ENCODE results near the gene CBFA2T2.
"Not testable (repeated sequence)": the region's sequence is repeated elsewhere in the genome, so short reads cannot be mapped to it uniquely, and the experiment has no call there.

The CBFA2T2 gene

DNA sequence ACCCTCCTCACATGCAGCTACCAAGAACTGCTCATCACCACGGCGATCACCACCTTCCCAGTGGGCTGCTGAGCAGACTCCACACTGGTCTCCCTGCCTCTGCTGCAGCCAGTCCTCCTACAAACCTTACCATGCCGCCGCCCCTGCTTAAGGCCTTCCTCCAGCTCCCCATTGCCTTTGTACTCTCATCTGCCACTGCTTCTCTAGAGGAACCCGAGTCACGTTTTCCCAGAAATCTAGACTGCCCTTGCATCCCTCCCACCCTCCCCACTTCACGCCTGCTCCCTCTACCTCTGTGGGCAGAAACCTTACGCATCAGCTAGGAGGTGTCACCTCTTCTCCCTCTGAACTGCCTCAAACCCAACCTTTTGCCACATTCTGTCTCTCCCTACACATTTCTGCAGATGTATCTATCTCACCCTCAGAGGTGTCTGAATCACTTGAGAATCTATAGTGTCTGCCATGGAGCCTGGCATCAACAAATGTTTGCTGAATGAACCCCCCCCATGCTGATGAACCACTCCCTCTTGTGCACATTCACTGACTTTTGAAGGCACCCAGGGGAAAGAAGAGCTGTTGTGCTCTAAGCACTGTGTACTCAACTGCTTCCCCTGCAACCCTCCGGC is 191.9 kb downstream of the CBFA2T2 start:
- no peak for DNase-seq

DNA sequence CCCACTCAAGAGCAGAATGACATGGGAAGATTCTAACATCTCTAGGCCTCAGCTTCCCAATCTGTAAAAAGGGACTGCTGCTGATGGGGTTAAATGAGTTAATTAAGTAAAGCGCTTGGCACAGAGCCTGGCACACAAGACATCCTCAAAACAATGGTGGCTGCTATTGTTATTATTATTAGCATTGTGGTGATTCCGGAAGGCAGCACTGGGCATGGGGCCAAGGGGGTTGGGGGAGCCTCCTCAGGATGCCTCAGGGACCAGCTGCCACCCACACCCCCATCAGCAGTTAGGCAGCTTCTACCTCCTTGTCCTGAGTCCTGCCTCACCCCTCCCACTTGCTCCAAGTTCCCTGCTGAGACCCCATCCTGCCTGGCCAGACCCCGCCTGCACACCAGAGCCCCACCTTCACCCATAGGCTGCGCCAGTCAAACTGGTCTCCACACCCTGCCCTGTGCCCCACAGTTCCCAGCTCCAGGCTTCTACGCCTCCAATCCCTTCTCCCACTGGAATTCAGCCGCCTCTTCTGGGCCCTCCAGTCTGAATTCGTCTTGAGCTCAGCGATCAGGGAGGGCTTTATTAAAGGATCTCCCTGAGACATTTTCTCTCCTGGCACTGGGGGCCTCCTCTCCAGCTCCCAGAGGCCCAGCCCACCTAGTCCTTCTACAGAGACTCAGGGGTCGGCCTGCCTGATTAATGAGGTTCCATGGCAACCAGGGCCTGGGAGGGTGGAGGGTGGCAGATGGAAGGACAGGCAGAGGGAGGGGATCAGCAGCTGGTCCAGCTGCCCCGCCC is 194.8 kb downstream of the CBFA2T2 start:
- DNase-seq: no peak

DNA sequence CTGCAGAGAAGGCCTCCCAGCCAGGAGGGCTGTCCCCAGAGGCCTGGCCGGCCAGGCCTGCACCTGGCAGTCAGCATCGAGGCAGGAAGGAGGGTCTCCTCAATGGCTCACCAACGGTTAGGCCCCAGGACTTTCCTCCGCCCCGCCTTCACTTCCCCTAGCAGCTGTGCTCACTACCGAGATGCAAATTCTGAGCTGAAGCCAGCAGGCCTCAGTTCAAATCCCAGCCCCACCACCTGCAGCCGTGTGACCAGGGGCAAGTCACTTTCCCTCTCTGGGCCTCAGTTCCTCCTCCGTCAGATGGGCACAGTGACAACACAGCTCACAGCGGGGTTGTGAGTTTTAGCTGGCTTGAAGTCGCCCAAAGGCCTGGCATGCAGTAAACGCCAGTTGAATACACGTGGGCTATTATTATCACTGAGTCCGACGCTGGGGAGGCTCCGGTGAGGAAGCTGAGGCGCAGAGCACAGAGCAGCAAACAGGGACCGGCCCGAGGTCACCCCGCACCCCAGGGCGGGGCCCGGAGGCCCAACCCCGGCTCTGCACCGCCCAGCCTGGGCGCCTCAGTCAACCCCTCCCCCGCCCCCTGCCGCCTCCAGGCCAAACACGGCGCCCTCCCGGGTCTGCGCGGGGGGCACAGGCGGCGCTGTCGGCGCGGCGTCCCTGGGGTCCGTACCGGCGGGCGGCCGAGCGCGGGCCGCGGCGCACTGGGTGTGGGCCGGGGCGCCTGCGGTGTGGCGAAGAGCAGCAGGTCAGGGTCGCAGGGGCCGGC is 195.6 kb downstream of the CBFA2T2 start:
- DNase-seq: no peak

DNA sequence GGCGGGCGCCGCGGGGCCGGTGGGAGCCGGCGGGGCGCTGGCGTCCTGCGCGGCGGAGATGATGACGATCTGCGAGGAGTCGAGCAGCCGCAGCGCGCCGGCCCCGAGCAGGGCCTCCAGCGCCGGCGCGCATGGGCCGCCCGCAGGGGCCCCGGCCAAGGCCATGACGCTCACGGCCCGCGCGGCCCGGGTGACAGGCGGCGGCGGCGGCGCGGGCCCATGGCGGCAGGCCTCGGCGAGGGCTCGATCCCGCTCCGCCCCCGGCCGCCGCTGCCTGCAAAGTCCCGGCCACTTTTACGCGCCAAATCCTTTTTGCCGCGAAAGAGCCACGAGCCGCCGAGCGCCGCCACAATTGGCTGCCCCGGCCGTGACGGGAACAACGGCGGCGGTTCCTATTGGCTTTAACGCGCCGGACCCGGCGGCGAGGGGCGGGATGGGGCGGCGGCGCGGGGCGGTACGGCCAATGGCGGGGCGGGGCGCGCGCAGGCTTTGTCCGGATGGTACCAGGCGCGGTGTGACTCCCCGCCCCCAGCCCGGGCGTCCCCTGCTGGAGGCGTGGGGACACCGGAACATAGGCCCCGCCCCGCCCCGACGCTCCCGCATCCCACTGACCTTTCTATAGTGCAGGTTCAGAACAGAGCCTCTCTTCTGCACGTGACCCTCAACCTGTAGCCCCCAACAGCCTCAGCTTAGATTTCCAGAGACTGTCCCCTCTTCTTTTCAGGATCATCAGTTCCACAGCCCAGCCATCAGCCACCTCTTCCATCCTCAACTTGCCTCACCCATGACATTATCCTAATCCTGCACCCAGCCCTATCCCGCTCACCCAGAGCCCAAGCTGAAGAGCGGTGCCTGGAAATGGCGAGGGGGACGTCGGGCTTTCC is 196.4 kb downstream of the CBFA2T2 start, which contains the start of gene E2F1:
E2F1 (minus strand) TSS at position 286 of the 884 bp plus-strand sequence; CDS start at position 165, 121 bp downstream.
- DNase-seq: peak; percentile 95

DNA sequence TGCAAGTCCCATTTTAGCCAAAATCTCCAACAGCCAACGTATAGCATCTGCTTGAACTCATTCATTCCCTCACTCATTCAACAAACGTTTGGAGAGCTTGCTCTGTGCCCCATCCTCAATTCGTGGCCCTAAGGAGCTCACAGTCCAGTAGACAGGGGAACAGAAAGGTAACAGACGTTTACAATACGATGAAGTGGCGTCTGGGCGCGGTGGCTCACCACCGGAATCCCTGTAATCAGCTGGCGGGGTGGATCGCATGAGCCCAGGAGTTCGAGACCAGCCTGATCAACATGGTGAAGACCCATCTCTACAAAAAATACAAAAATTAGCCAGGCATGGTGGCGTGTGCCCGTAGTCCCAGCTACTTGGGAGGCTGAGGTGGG is 197.1 kb downstream of the CBFA2T2 start:
- no peak for DNase-seq

DNA sequence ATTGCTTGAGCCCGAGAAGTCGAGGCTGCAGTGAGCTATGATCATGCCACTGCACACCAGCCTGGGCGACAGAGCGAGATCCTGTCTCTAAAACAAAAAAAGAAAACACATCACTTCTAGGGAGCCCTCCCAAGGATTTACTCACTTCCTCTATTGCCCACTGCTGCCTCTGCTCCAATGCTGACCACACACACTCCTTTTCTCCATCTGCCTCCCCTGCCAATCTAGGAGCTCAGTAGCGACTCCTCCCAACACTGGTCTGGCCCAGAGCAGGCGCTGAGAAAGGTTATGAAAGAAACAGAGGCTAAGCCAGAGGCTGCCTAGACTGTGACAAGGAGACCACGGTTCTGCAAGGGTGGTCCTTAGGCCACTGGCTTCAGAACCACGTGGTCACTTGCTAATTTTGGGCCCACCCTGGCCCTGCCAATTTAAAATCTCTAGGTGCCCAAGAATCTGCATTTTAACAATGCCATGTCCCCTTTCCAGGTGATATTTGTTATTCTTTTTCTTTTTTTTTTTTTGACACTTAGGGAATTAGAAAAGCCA is 197.5 kb downstream of the CBFA2T2 start:
- DNase-seq: no peak

DNA sequence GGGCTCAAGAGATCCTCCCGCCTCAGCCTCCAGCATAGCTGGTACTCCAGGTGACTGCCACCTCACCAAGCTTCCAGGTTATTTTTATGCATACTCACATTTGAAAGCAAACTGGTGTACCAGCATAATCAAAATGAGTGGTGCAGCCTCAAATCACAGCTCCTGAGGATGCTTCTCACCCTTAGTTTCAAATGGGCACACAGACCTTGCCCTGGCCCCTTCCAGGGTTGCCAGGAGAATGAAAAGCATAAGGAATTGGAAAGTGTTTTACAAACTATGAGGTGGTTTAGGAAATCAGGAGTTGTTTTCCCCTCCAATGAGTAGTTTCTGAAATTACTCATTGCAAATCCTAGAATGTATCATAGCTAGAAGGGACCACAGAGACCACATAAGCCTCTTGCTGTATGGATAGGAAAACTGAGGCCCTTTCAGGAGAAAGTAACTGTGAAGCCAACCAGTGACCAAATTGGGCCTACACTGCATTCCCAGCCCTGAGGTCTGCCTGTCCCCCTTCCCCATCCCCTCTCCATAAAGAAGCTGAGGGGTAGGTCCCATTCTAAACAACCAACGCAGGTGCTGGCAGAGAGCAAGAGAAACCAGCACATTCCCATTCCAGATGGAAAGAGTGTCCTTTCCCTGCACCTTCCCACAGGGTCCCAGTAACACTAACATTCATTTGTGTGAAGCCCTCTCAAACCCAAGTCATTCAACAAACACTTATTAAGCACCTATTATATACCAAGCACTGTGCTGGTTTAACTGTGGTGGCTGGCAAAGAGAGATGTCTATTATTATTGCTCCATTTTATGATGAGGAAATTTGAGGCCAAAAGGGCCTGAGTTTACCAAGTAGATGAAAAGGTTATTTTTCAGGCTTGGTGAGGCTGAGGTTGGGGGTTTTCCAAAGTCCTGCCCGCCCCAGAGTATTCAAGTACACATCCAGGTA is 198.4 kb downstream of the CBFA2T2 start:
- no peak for DNase-seq

DNA sequence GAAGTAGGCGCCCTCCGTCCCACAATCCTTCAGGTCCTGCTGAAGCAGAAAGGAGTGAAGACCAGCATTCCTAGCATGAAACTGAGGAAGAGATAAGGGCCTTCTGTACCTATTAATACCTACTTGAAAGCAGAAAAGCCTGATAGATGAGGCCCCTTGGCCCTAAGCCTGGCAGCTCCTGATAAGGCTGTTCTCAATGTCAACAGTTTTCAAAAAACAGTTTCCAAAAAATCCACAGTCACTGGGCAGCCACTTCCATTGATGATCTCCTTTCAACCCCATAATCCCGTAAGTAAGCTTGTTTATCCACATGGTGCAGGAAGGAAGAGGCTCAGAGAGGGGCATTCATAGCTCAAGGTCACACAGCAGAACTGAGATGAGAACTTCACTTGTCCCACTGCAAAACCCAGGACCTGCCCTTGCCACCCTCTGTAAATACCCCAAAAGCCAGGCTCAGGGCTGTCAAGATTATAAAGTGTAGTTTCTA is 199.1 kb downstream of the CBFA2T2 start:
- no peak for DNase-seq

DNA sequence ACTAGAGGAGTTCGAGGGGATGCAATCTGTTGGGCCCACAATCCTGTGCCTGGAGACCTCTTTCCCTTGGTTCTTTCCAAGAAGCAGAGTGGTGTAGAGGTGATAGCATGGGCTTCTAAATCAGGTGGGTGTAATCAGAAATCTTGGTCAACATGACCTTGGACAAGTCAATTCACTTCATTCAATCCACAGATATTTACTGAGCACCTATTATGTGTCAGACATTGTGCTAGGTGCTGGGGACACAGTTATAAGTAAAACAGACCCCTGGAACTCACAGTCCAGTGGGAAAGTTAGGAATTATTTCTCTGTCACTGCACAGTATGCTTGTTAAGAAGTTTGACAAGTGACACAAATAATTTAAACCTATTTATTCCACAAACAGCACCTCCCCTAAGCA is 199.6 kb downstream of the CBFA2T2 start:
- DNase-seq: no peak

DNA sequence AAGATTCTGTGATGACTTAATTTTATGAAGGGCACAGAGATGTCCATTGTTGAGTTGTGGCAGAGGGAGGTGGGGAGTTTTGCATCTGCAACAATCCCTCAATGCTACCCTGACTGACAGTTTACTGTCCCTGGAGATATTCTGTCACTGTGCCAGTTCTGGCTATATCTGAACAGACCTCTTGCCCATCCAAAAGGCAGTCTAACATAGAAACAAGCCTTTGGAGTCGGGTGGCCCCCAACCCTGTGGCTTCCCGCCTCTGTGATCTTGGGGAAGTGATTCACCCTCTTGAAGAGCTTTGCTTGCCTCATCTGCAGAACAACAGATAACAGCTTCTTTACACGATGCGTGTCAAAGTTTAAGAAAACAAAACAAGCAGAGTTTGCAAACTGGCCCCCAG is 200.1 kb downstream of the CBFA2T2 start:
- DNase-seq: peak; percentile 35

DNA sequence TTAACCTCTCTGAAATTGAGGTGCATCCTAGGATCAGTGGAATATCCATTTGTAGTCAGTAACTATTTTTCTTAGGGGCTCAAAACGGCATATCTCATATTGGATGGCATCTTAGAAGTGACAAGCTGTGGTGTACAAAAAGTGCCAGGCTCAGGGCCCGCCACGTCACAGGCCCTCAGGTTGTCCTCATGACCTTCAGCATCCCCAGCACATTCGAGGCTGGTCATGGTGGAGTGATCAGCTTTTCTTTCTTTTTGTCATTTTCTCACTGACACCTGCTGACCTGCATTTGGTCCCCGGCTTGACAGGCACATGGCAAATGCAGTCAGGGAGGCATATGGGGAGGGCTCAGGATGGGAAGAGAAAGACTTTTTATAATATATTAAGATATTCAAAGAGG is 203.4 kb downstream of the CBFA2T2 start:
- no peak for DNase-seq

DNA sequence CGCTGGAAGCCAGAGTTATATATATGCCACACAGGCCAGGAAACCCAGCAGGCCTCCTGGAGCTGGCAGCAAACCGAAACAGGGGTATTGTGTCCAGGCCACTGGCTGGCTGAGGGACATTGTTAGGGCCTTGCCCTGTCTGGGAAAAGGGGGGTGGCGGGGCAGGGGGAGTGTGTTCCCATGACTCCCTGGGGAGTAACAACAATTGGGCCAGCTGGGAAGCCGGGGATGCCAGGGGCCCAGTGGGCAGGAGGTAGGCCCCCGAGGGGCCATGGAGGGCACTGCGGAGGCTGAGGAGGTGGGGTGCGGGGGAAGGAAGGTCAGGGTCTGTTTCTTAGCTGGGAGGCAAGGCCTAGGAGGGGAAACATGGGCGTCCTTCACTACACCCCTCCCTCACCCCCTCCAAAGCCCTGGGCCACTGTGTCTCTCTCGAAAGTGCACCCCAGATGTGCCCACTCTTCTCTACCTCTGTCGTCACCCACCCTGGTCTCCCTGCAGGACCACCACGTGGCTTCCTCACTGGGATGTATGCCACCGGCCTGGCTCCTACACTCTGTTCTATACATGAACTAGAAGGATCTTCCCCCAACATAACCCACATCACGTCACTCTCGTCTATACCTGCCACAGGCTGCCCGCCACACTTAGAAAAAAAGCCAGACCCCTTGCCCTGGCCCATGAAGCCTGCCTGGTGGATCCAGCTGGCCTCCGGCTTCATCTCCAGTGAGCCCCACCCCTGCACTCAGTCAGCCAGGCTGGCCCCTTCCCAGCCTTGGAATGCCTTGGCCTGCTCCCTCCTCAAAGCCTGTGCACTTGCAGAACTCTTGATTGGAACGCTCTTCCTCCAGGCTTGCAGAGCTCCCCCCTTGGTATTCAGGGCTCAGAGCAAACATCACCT is 204.1 kb downstream of the CBFA2T2 start:
- no peak for DNase-seq

DNA sequence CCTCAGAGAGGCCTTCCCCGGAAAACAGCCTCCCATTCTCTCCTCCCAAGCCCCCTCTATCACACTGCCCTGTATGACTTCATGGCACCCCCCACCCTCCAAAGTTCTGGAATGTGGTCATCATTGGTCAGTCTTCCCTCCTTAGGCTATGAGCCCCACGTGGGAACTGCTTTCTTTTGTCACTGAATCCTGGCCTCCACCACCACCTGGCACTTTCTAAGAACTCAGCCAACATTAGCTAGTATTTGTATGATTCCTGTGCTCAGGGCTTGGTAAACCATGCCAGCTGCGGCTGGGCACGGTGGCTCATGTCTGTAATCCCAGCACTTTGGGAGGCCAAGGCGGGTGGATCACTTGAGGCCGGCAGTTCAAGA is 204.7 kb downstream of the CBFA2T2 start:
- no peak for DNase-seq

DNA sequence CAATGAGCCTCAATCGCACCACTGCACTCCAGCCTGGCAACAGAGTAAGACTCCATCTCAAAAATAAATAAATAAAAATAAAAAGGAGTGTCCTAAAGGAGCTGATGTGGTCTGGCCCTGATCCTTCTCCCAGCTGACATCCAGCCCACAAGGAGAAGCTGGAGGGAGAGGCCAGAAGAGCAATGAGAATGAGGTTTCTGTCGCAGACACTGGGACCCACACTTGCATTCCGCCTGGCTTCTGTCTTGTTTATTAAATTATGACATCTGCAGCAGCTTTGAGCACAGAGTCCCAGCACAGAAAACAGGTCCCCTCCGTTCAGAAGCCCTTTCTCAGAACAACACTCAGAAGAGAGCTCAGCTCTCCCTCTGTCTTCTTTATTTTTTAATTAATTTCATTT is 206.6 kb downstream of the CBFA2T2 start:
- DNase-seq: no peak

DNA sequence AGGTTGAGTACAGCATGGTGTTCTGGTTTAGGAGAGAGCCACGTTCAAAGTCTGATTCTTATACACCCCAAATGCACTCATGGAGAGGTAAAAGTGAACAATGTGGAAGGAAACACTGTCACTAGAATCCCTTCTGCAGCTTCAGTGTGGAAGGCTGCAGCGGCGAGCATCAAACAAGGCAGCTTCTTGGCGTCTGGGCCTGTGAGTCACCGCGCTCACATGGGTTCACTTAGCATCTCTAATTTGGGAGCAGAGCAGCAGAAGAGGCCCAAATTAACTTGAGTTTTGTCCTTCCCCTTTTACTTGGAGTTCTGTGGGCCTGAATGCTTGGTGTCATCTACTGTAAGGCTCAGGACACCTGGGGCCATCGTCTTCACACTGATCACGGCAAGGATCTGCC is 207.2 kb downstream of the CBFA2T2 start:
- peak; percentile 73 for DNase-seq

DNA sequence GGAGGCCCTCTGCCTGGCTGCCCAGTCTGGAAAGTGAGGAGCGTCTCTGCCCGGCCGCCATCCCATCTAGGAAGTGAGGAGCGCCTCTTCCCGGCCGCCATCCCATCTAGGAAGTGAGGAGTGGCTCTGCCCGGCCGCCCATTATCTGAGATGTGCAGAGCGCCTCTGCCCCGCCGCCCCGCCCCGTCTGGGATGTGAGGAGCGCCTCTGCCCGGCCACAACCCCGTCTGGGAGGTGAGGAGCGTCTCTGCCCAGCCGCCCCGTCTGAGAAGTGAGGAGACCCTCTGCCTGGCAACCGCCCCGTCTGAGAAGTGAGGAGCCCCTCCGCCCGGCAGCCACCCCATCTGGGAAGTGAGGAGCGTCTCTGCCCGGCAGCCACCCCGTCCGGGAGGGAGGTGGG is 209.1 kb downstream of the CBFA2T2 start:
- DNase-seq: not testable (repeated sequence)

Data from fibroblast of skin of scalp (primary cell).